ENCODE results near the gene PGAM4.
"Not testable (repeated sequence)": the region's sequence is repeated elsewhere in the genome, so short reads cannot be mapped to it uniquely, and the experiment has no call there.

PGAM4 gene

GRCh38 chrX:77924320-77924859 is 45.0 kb downstream of the PGAM4 start:
- DNase-seq, result no peak

GRCh38 chrX:77922787-77923186 is 46.7 kb downstream of the PGAM4 start:
- no peak for DNase-seq

GRCh38 chrX:77919370-77919769 is 50.1 kb downstream of the PGAM4 start:
- not testable (repeated sequence) for DNase-seq

DNA sequence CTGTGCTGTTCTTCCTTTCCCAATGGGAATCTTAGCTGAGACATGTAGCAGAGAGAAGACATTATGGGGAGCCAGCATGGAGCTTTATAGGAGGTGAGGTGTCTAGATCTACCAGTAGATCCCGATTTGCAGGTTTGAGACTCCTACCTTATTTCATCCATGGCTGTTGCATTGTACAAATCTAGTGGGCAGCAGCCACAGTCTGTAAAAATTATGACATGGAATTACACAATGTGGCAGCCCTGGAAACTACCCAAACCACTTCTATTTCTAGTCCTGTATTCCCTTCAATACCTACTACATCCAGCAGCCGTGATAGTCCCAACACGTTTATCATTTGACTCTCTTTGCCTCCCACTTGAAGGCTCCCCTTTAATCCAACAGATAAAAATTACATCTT is 50.9 kb downstream of the PGAM4 start:
- no peak for DNase-seq

All from NCI-H1417 treated with DMSO at 0.1 percent for 48 hours (cell line).